Activated CD4-positive, CD25-positive, alpha-beta regulatory T cell treated with anti-CD3 and anti-CD28 coated beads, Interleukin-2, amount 50 U/mL, for 16 hours (primary cell): ENCODE results near the gene C6orf47.

Experiments
- DNase-seq: peaks from one replicate; pipeline ENCODE4 v3.0.0-alpha.2; 2020; ENCODE audit warnings: low read depth, low spot score

C6orf47 gene

DNA sequence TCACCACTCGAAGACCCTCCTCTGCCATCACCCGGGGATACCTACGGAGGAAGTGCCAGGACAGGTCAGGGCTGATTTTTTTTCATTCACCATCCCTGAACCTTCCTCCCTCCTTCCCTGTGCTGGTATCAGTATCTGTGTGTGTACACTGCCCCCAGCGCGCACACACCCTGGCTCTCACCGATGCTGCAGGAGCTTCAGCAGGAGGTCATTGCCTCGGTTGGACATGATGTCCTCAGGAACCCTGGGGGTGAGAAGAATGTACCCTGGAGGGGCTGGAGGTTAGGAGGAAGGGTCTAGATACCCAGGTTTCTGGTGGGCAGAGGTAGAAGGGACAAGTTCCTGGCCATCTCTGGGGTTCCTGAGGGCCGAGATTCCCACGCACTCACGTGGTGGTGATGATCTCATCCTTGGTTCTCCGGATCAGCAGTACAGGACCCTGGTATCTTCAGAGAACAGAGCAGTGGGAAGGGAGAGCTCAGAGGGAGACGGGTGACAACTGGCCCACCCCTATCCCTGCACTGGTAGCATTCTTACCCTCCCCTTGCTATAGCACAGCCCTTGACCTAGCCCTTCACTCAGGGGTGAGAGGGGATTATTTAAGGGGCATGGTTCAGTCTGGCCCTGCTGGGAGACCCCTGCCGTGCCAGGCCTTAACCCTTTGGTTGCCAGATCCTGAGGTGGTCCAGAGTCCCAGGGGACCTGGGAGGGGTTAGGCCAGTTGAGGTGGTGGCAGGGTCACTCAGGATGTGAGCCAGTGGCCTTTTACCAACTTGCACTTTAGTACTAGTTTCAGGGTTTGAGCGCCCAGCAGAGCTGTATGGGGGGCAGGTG lies 27.5 kb upstream of the C6orf47 start:
- DNase-seq: no peak

DNA sequence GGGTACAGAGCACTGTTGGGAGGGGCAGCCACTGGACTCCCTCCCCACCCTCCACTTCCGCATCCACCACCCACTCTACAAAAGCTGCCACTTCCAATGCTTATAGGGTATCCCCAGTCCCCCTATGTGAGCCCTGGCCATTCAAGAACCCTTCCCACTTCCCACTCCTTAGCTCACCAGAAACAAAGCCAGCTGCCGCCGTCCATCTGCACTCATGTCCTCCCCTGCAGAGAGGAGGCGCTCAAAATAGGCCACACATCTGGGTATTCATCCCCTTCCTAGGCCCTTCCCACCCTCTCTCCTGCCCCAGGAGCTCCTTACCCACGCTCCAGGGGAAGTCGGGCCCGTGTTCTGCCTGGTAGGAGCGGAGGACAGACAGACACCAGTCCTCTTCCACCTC lies 26.7 kb upstream of the C6orf47 start:
- no peak for DNase-seq

DNA sequence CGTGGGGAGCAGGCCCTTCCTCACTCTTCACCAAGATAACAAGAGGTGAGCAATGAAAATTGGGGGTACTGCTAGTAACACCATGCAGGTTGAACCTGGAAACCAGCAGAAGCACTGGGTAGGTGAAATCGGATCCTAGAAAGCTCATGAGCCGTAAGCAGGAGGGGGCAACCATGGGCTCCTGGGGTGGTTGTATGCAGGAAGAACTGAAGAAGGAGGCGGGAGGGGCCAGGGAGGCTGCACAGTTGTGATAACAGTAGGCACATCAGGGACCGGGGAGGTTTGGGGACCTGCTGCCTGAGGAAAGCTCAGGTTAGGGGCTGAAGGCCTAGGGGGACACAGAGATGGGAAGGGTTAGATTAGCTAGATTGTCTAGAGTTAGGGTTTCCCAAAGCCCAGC lies 25.9 kb upstream of the C6orf47 start:
- no peak for DNase-seq

DNA sequence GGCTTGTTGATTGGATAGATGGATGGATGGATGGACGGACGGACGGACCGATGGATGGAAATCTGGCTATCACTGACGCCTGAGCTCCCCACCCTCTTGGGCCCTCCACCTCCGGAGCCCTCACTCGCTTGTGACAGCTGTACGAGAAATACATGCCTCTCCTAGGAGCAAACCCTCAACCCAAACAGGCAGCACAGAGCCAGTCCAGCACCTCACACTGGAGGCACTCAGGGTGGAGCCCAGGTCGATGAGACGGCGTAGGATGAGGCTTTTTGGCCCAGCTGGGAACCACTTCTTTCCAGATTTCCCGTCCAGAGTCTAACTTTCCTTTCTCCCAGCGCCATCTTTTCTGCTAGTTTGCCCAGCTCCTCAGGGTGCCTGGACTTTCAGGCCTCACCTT lies 23.0 kb upstream of the C6orf47 start:
- DNase-seq: no peak

DNA sequence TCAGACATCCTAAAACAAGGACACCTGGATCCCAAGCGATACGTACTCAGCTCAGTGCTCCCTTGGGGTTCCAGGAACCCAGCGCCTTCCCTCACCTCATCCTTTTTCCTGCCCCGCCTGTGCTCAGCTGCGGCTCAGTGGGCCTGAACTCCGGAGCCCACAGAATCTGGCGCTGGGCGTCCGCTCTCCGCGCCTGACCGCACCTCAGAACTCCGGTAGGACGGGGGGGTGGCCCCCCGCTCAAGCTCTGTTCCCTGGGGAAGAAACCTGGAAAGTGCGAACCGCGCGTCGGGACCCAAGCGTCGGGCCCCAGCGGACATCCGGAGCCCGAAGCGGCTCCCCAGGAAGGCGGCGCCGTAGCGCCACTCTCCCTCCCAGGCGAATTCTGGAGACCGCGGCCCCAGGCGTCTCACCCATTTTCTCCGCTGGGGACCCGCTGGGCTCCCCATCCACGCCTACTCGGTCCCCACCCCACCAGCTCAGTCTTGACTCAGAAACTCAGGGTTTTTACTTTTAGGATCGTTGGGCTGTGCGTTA lies 20.6 kb upstream of the C6orf47 start:
- DNase-seq: peak; percentile 13

DNA sequence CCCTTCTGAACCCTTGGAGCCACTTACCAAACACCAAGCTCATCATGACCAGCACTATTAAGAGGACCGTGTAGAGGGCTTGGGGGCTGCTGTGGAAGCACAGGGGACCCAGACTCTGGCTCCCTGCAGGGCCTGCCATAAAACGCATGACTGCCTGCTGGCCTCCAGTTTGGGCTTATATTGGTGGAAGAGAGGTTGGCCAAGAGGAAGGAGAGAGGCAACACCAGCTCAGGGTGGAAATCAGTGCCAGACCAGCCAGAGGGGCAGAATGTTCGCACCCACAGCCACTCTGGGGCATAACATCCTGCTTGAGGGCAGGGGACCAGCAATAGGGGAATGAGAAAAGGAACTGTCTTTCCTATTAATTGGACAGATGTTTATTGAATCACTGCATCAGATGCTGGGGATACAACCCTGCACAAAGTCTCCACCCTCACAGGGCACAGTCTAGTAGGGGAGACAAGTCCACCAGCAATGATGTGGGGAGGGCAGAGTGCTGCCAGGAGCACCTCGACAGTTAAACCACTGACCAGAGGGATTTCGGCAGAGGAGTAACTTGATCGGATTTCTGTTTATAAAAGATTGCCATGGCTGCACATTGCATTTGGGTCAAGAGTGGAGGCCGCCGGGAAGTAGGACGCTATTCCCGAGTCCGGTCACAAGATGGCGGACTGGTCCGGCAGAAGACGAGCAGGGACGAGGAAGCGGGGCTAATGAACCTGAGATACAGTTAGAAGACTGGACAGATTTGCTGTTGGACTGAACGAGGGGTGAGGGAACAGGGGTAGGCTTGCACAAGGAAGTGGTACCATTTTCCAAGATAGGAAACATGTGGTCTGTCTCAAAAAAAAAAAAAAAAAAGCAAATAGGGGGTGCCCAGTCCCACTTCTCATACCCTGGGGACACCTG lies 19.9 kb upstream of the C6orf47 start, which contains the start of gene LY6G5C:
Gene LY6G5C (minus strand): TSS at position 842 of the 909 bp plus-strand sequence. CDS start 694 bp downstream, at position 148.
- DNase-seq: peak; percentile 30

GRCh38 chr6:31677955-31678354 lies 17.4 kb upstream of the C6orf47 start:
- DNase-seq: no peak

DNA sequence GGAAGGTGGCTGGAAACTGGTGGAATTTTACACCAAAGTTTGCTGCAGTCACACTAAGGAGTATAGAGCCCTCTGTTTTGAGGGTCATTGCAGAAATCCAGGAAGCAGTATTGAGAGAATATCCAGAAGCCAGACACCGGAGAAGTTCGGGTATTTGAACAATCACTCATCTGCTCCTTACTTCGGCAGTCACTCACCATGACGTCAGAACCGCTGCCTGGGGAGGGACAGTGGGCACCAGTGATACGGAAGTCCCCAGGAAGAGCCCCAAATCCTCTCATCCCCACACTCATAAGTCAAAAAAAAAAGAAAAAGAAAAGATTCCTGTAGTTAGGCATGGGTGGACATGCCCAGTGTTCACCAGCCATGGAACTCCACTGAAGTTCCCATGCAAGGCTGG lies 16.3 kb upstream of the C6orf47 start:
- DNase-seq: no peak

DNA sequence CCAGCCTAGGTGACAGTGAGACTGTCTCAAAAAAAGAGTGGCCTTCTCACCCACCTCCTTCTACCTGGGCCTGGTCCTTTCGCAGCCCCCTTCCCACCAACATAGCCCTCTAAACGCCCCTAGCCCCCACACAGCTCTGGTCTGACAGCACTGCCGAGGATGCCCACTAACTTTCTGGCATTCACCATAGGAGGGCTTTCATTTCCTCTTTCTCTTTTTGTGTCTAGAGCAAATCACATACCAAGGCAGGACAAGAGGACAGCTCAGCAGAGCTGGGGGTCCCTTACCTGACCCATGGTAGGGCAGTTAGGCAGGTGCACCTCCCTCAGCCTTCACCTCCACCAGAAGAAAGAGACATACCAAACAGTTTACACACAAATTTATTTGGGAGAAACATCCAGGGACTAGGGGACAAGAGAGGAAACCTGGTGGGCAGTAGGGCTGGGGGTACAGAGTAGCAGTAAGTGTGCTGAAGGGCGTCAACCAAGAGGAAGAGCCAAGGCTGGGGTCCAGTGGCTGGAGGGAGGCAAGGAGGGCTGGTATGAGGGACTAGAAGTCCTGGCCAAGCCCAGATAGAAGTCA lies 15.8 kb upstream of the C6orf47 start:
- no peak for DNase-seq

- DNase-seq: no peak
Observed at GRCh38 chr6:31669676-31670075, 9.1 kb upstream of the C6orf47 start, which contains the start of gene LY6G5B. LY6G5B (plus strand) TSS chr6:31669976; CDS start chr6:31670951, 975 bp downstream.

- no peak for DNase-seq
Observed at GRCh38 chr6:31666337-31666965, 5.9 kb upstream of the C6orf47 start.

GRCh38 chr6:31665501-31666336 lies 5.1 kb upstream of the C6orf47 start, which contains the start of gene CSNK2B:
CSNK2B (plus strand) TSS chr6:31666080; CDS start chr6:31666832, 752 bp downstream.
- peak; percentile 98 for DNase-seq

- DNase-seq: peak; percentile 85
Observed at GRCh38 chr6:31664790-31665500, 4.4 kb upstream of the C6orf47 start, which contains the start of gene GPANK1. GPANK1 (minus strand) TSS chr6:31664997; CDS start chr6:31664478, 519 bp downstream.

GRCh38 chr6:31663961-31664789 lies 3.6 kb upstream of the C6orf47 start:
- DNase-seq: no peak

- DNase-seq: no peak
Observed at GRCh38 chr6:31663126-31663960, 2.8 kb upstream of the C6orf47 start.

GRCh38 chr6:31662124-31662723 lies 1.6 kb upstream of the C6orf47 start:
- DNase-seq: no peak
